ES-I3 (cell line): ENCODE measurements around the gene HOXC12.

Source experiments
- H3K36me3 ChIP-seq: 2 replicates; pipeline ENCODE4 v1.6.1; 2013; ENCODE audit warnings: mild to moderate bottlenecking, low read length, control low read depth, moderate library complexity; ENCODE audit not compliant: insufficient read depth
- H3K4me1 ChIP-seq: 2 replicates; pipeline ENCODE4 v1.6.1; 2013; ENCODE audit warnings: mild to moderate bottlenecking, control low read depth, low read length; ENCODE audit not compliant: insufficient read depth
- H3K9ac ChIP-seq: 2 replicates; pipeline ENCODE4 v1.6.1; 2013; ENCODE audit warnings: low read depth, mild to moderate bottlenecking, low read length, moderate library complexity
- H3K9me3 ChIP-seq: 2 replicates; pipeline ENCODE4 v1.6.1; 2013; ENCODE audit warnings: mild to moderate bottlenecking, low read length, moderate library complexity; ENCODE audit not compliant: control insufficient read depth, insufficient read depth

HOXC12 gene

DNA sequence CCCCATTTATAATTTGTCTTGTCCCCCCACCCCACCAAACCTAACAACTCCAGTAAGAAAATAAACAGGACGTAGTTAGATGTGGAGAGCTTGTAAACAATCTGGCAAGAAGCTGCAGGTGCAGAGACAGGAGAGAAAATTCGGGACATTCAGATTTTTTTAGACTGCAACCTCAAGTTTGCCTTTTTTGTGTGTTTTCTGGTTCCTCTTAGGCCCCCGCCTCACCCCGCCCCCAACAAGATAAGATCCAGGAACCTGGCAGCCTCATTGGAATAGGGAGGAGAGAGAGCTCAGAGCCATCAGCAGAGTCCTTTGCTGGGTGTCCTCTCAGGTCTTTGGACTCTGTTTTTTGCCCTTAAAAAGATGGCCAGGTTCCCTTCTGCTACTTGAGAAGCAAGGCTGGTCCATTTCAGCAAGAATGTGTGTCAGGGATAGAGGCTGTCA lies 33.1 kb downstream of the HOXC12 start:
- Histone ChIP-seq H3K9ac (no peak overlapping the region), H3K4me1 (no peaks in the 10 kb centered on the region), H3K9me3 (no peaks in the 10 kb centered on the region), H3K36me3 (no peaks in the 10 kb centered on the region)

DNA sequence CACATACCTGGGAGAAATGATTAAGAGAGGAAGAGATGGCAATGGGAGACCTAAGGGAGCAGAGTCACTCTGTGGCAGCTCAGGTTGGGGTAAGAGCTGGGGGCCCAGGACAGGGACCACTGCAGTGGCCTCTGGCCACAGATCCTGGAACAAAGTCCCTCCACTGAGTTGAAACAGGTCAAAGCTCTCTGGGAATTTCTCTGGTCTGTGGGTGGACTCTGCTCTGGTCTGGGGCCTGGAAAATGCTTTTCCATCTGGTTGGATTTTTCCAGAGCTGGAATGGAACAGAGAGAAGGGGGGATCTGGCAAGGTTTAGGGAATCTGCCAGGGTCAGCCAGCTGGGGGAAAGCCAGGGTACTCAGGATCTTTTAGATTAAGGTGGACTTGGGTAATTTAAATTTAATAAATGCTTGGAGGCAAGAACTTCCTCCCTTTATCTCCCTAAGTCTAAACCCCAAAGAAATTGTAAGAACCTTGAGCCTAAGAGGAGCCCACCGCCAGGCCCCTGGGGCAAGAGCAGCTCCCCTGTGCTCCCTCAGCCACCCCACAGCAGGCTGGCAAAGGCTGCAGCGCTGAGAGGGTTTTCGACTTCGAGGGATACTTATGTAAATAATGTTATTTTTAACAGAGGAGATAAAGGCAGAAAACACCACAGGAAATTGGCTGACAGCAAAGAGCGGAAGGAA lies 34.0 kb downstream of the HOXC12 start:
- no peak overlapping the region for H3K9ac ChIP-seq

DNA sequence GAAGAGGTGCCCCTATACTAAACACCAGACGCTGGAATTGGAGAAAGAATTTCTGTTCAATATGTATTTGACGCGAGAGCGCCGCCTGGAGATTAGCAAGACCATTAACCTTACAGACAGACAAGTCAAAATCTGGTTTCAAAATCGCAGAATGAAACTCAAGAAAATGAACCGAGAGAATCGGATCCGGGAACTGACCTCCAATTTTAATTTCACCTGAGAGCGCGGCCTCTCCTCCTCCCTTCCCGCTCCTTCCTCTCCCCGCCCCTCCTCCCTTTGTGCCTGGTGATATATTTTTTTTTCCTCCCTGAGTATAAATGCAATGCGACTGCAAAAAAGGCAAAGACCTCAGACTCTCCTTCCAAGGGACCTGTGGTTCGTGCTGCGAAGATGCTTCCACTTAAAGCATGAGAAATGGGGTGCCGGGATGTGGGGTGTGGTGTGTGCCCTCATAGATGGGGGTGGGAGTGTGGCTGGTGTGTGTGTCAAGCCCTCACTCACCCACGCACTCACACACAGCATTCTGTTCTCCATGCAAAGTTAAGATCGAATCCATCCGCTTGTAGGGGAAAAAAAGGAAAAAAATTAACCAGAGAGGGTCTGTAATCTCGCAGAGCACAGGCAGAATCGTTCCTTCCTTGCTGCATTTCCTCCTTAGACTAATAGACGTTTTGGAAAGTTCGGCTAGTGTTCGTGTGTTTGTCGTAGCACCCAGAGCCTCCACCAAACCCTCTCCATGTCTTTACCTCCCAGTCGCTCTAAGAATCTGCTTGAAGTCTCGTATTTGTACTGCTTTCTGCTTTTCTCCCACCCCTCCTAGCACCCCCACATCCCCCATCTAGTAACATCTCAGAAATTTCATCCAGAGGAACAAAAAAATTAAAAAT lies 34.8 kb downstream of the HOXC12 start:
- Histone ChIP-seq H3K9ac (no peak overlapping the region), H3K9me3 (no peaks in the 10 kb centered on the region), H3K36me3 (no peaks in the 10 kb centered on the region), H3K4me1 (no peaks in the 10 kb centered on the region)

More for the DNA sequence above, 34.0 kb downstream of the HOXC12 start:
- no peaks in the 10 kb centered on the region for H3K9me3 ChIP-seq
- H3K36me3 ChIP-seq, result no peaks in the 10 kb centered on the region
- no peaks in the 10 kb centered on the region for H3K4me1 ChIP-seq

DNA sequence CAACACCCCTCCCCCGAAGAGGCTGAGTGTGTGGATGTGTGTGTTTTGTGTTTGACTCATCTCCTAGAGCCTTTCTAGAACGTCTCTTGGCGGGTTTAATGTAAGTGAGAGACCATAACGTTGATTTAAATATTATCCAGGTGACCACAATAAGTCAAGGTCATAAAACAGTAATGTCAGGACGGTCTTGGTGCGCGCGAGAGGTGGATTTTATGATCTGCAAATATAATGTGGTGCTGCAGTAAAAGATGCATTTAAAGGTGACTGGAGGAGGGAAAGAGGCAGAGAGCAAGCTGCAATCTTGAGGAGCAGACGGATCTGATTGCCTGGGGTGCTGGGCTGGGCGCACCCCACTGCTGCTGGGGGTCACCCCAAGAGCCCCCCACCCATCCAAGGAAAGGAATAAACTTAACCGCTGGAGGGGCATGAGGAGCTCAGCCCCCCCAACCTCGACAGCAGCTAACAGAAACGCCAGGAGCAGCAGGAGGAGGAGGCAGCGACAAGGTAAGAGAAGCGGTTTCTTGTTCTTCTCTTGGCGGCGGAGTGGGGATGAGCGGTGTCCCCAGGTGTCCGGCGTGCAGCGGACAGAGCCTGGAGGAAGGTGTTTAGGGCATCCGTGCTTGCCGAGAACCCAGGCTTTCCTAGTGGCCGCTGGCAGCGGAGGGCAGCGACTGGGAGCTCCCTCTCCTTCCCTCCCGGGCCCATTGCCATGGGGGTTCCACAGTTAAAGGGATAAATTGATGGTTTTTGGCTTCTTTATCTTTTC lies 35.8 kb downstream of the HOXC12 start:
- H3K9ac ChIP-seq, result no peak overlapping the region
- no peaks in the 10 kb centered on the region for H3K9me3 ChIP-seq
- H3K36me3 ChIP-seq, result no peaks in the 10 kb centered on the region
- H3K4me1 ChIP-seq, result no peaks in the 10 kb centered on the region

GRCh38 chr12:53991077-53991460 lies 36.4 kb downstream of the HOXC12 start:
- Histone ChIP-seq H3K36me3 (no peaks in the 10 kb centered on the region), H3K4me1 (no peaks in the 10 kb centered on the region), H3K9ac (no peak overlapping the region), H3K9me3 (no peaks in the 10 kb centered on the region)

DNA sequence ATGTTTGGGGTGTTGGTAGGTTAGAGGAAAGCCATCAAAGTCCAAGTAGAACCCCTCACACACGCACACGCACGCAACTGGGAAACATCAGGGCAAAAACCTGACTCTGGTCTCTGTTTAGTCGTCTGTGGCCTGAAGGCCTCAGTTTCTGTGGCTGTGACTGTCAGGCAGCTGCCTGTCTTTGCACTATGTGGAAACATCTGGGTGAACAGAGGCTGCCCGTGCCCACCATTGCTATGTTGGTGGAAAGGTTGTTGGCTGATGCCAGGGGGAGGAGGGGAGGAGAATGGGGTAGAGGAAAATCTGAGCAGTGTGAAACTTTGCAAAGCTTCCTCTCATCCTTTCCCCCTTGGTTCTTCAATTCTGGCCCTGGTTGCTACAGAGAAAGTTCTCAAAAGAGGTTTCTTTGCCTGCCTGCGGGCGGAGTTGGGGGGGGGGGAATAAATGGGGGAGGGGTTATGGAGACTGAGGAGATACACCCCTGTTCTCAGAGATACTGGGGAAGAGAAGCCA lies 37.7 kb downstream of the HOXC12 start:
- no peak overlapping the region for H3K9ac ChIP-seq
- no peaks in the 10 kb centered on the region for H3K36me3 ChIP-seq
- no peaks in the 10 kb centered on the region for H3K4me1 ChIP-seq
- no peaks in the 10 kb centered on the region for H3K9me3 ChIP-seq

- Histone ChIP-seq H3K4me1 (no peaks in the 10 kb centered on the region), H3K9me3 (no peaks in the 10 kb centered on the region), H3K9ac (no peak overlapping the region), H3K36me3 (no peaks in the 10 kb centered on the region)
Measured at GRCh38 chr12:53993162-53994008, 38.7 kb downstream of the HOXC12 start.

- Histone ChIP-seq H3K9ac (no peak overlapping the region), H3K4me1 (no peaks in the 10 kb centered on the region), H3K9me3 (no peaks in the 10 kb centered on the region)
Measured at GRCh38 chr12:53994009-53994263, 39.2 kb downstream of the HOXC12 start.

GRCh38 chr12:53994264-53995001 lies 39.7 kb downstream of the HOXC12 start:
- no peak overlapping the region for H3K9ac ChIP-seq
- H3K9me3 ChIP-seq, result no peaks in the 10 kb centered on the region
- no peaks in the 10 kb centered on the region for H3K36me3 ChIP-seq
- no peaks in the 10 kb centered on the region for H3K4me1 ChIP-seq

More at GRCh38 chr12:53994009-53994263, 39.2 kb downstream of the HOXC12 start:
- no peaks in the 10 kb centered on the region for H3K36me3 ChIP-seq

DNA sequence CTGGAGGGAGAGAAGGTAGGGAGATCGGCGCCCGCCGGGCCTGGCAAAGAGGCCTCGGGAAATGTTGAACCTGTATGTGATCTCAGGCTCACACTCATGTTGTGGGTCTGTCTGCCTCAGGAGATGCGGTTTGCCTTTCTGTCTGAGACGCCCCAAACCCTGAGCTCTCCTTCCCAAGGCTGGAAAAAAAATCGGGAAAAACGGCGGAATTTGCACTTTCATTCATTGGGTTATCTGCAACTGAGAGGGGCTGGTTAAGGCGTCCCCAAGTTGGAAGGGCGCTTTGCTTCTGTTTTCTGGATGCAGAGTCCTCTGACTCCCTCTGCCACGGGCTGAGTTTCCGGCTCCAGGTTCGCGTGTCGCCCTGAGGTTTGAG lies 40.3 kb downstream of the HOXC12 start:
- Histone ChIP-seq H3K36me3 (no peaks in the 10 kb centered on the region), H3K4me1 (no peaks in the 10 kb centered on the region), H3K9ac (no peak overlapping the region), H3K9me3 (no peaks in the 10 kb centered on the region)

DNA sequence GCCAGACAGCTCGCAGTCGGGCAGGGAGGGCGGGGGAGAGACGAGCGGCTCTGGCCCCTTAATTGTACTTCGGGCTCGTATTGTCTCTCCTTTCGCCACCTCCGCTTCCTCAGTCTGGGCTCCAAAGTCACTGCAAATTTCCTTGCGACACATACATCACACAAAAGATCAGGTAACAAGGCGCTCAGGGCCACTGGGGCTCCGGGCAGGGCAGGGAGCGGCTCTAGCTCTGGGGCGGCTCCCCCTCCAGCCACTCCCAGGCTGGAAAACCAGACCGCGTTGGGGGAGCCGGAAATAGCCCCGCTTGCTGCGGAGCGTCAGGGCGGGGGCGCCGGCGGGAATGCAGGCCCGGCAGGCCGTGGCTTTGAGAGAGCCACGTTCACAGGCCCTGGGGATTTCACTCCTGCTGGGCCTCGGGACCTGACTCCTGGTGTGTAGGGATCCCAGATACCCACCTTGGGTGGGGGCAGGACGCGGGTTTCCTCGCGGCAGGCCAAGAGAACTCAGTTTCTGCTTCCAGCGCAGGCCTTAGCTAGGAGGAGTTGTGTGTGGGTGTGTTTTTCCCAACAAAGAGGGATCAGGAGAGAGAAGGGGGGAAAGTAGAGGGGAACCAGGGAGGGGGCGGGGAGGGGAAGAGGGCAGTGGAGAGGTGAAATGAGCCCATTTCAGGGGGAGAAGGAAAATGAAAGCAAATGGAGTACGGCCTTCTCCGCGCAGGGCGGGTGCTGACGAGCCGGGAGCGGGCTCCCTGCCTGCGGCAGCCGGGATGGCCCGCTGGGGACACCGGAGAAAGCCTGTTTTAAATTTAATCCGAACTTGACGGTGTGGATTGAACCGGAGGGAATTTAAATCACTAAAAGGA lies 40.9 kb downstream of the HOXC12 start:
- no peaks in the 10 kb centered on the region for H3K9me3 ChIP-seq

GRCh38 chr12:53996240-53997203 lies 41.8 kb downstream of the HOXC12 start:
- no peaks in the 10 kb centered on the region; the same call in 1 of the 2 replicates for H3K4me1 ChIP-seq
- H3K9me3 ChIP-seq, result no peaks in the 10 kb centered on the region
- peak overlapping the region; percentile 25; the same call in 1 of the 2 replicates for H3K9ac ChIP-seq
- H3K36me3 ChIP-seq, result no peaks in the 10 kb centered on the region

More for the DNA sequence above, 40.9 kb downstream of the HOXC12 start:
- Histone ChIP-seq H3K9ac (peak overlapping the region; percentile 25; the same call in 1 of the 2 replicates), H3K36me3 (no peaks in the 10 kb centered on the region), H3K4me1 (no peaks in the 10 kb centered on the region; the same call in 1 of the 2 replicates)
